Stimulated activated CD4-positive, alpha-beta T cell treated with anti-CD3 and anti-CD28 coated beads, Interleukin-15, amount 100 ng/mL, for 24 hours (primary cell): Measurements from ENCODE around the gene NSD1.
"Not testable (repeated sequence)": the region's sequence is repeated elsewhere in the genome, so short reads cannot be mapped to it uniquely, and the experiment has no call there.

Experiments
- DNase-seq: peaks from one replicate; pipeline ENCODE4 v3.0.0-alpha.2; 2020

The NSD1 gene

GRCh38 chr5:177232761-177233160 lies 99.2 kb downstream of the NSD1 start:
- DNase-seq: no peak

GRCh38 chr5:177233206-177233605 lies 99.6 kb downstream of the NSD1 start:
- no peak for DNase-seq

- no peak for DNase-seq
These were observed 100.2 kb downstream of the NSD1 start for GRCh38 chr5:177233802-177234201.

- DNase-seq: no peak
These were observed 101.3 kb downstream of the NSD1 start for GRCh38 chr5:177234841-177235240.

- DNase-seq: no peak
These were observed 108.2 kb downstream of the NSD1 start for GRCh38 chr5:177241768-177242167.

- no peak for DNase-seq
These were observed 108.7 kb downstream of the NSD1 start for GRCh38 chr5:177242304-177242703.

- DNase-seq: no peak
These were observed 116.4 kb downstream of the NSD1 start for GRCh38 chr5:177249761-177250537.

- no peak for DNase-seq
These were observed 119.7 kb downstream of the NSD1 start for GRCh38 chr5:177253252-177253651.

GRCh38 chr5:177256296-177256695 lies 122.7 kb downstream of the NSD1 start:
- no peak for DNase-seq

- not testable (repeated sequence) for DNase-seq
These were observed 125.1 kb downstream of the NSD1 start for GRCh38 chr5:177258711-177259110.

- no peak for DNase-seq
These were observed 127.4 kb downstream of the NSD1 start for GRCh38 chr5:177260961-177261360.

- no peak for DNase-seq
These were observed 127.9 kb downstream of the NSD1 start for GRCh38 chr5:177261510-177261909.

- DNase-seq: no peak
These were observed 130.6 kb downstream of the NSD1 start for GRCh38 chr5:177264178-177264577.

- DNase-seq: no peak
These were observed 131.8 kb downstream of the NSD1 start for GRCh38 chr5:177265395-177265794.

- no peak for DNase-seq
These were observed 135.8 kb downstream of the NSD1 start for GRCh38 chr5:177269232-177269895.

- no peak for DNase-seq
These were observed 136.4 kb downstream of the NSD1 start for GRCh38 chr5:177269976-177270375.

- no peak for DNase-seq
These were observed 137.1 kb downstream of the NSD1 start for GRCh38 chr5:177270653-177271052.

GRCh38 chr5:177271113-177271512 lies 137.5 kb downstream of the NSD1 start:
- no peak for DNase-seq

GRCh38 chr5:177275883-177276282 lies 142.3 kb downstream of the NSD1 start:
- DNase-seq: no peak

- DNase-seq: no peak
These were observed 143.3 kb downstream of the NSD1 start for GRCh38 chr5:177276886-177277285.

GRCh38 chr5:177288191-177288590 lies 154.6 kb downstream of the NSD1 start:
- no peak for DNase-seq

GRCh38 chr5:177290816-177291596 lies 157.4 kb downstream of the NSD1 start:
- no peak for DNase-seq

- no peak for DNase-seq
These were observed 158.2 kb downstream of the NSD1 start for GRCh38 chr5:177291735-177292134.
